ENCODE data around the gene KRT84. TPM values are rescaled to one million over a fixed set of nuclear protein-coding genes. Genes with fewer than 3 reads are reported as not detected.

Gene KRT84
- polyA plus RNA-seq, 1 donor = not detected

- DNase-seq (ENCODE audit: low read depth) = no peak
Measured at GRCh38 chr12:52389313-52390207, 4.1 kb upstream of the KRT84 start.

- no peak for DNase-seq (ENCODE audit: low read depth)
Measured at GRCh38 chr12:52387859-52388258, 2.4 kb upstream of the KRT84 start.

GRCh38 chr12:52383331-52383730 is 2.1 kb downstream of the KRT84 start:
- DNase-seq (ENCODE audit: low read depth) = no peak

GRCh38 chr12:52382854-52383253 is 2.6 kb downstream of the KRT84 start:
- DNase-seq (ENCODE audit: low read depth) = no peak

GRCh38 chr12:52381206-52381605 is 4.2 kb downstream of the KRT84 start:
- DNase-seq (ENCODE audit: low read depth) = no peak

GRCh38 chr12:52380271-52380694 is 5.2 kb downstream of the KRT84 start:
- DNase-seq (ENCODE audit: low read depth) = no peak

- DNase-seq (ENCODE audit: low read depth) = no peak
Measured at GRCh38 chr12:52379536-52379935, 5.9 kb downstream of the KRT84 start.

GRCh38 chr12:52378091-52378490 is 7.4 kb downstream of the KRT84 start:
- no peak for DNase-seq (ENCODE audit: low read depth)

GRCh38 chr12:52377266-52377665 is 8.2 kb downstream of the KRT84 start:
- DNase-seq (ENCODE audit: low read depth) = no peak

- no peak for DNase-seq (ENCODE audit: low read depth)
Measured at GRCh38 chr12:52372216-52373154, 13.0 kb downstream of the KRT84 start.

GRCh38 chr12:52371716-52372115 is 13.7 kb downstream of the KRT84 start:
- no peak for DNase-seq (ENCODE audit: low read depth)

GRCh38 chr12:52370926-52371608 is 14.4 kb downstream of the KRT84 start:
- DNase-seq (ENCODE audit: low read depth) = peak; percentile 82

- DNase-seq (ENCODE audit: low read depth) = no peak
Measured at GRCh38 chr12:52369809-52370208, 15.6 kb downstream of the KRT84 start.

- DNase-seq (ENCODE audit: low read depth) = no peak
Measured at GRCh38 chr12:52369211-52369610, 16.2 kb downstream of the KRT84 start.

- no peak for DNase-seq (ENCODE audit: low read depth)
Measured at GRCh38 chr12:52368508-52368907, 16.9 kb downstream of the KRT84 start.

- no peak for DNase-seq (ENCODE audit: low read depth)
Measured at GRCh38 chr12:52367876-52368275, 17.6 kb downstream of the KRT84 start.

- no peak for DNase-seq (ENCODE audit: low read depth)
Measured at GRCh38 chr12:52366738-52367485, 18.5 kb downstream of the KRT84 start, which contains the start of gene KRT85. KRT85 (minus strand) TSS chr12:52367481; CDS start chr12:52367405, 76 bp downstream.

- DNase-seq (ENCODE audit: low read depth) = no peak
Measured at GRCh38 chr12:52364901-52365489, 20.5 kb downstream of the KRT84 start.

- DNase-seq (ENCODE audit: low read depth) = no peak
Measured at GRCh38 chr12:52364061-52364460, 21.4 kb downstream of the KRT84 start.

GRCh38 chr12:52363111-52363679 is 22.3 kb downstream of the KRT84 start:
- DNase-seq (ENCODE audit: low read depth) = no peak
